Measurements from ENCODE around the gene TMEM63C.

GRCh38 chr14:77221241-77221871, 39.8 kb downstream of the TMEM63C start:
- no peak for TF ChIP-seq CTCF (IDR thresholded peaks at IDR 0.05; ENCODE audit: low read length)
- TF ChIP-seq EZH2phosphoT487 (IDR thresholded peaks at IDR 0.05; ENCODE audit: low read length), result no peak
- no peak for TF ChIP-seq EZH2 (optimal IDR thresholded peaks at IDR 0.05; ENCODE audit: low read depth, low read length)

All from MM.1S (cell line).